GM23338 (cell line): ENCODE measurements around the gene MTA1. TPM values are rescaled to one million over a fixed set of nuclear protein-coding genes. Genes with fewer than 3 reads are reported as not detected.

ENCODE experiments used
- ATAC-seq: fragments of 200-7000 bp; cut with Tn5 transposase; 3 replicates; pipeline ENCODE4 v1.9.1; 2020
- DNase-seq: peaks from one replicate; pipeline ENCODE4 v3.0.0-alpha.2; 2015; ENCODE audit warnings: low spot score
- H2AFZ ChIP-seq: fragments of 200-600 bp; sonication (generic); 2 replicates; pipeline ENCODE4 v1.8.0; 2016; ENCODE audit warnings: antibody characterized with exemption, mild to moderate bottlenecking, moderate library complexity
- H3F3A ChIP-seq: fragments of 200-600 bp; sonication (generic); replicated peaks from 2 replicates; pipeline ENCODE4 v1.8.0; 2017; ENCODE audit warnings: antibody characterized with exemption, mixed run types, low read depth
- H3K27ac ChIP-seq: fragments of 200-600 bp; sonication (generic); 2 replicates; pipeline ENCODE4 v1.6.1; 2016; ENCODE audit warnings: low read depth
- H3K27me3 ChIP-seq: fragments of 200-600 bp; sonication (generic); 2 replicates; pipeline ENCODE4 v1.8.0; 2016; ENCODE audit warnings: mild to moderate bottlenecking, mixed run types, moderate library complexity; ENCODE audit not compliant: insufficient read depth
- H3K36me3 ChIP-seq: fragments of 200-600 bp; sonication (generic); 2 replicates; pipeline ENCODE4 v1.8.0; 2016; ENCODE audit warnings: mild to moderate bottlenecking; ENCODE audit not compliant: insufficient read depth
- H3K4me1 ChIP-seq: fragments of 200-600 bp; sonication (generic); 2 replicates; pipeline ENCODE4 v1.8.0; 2016; ENCODE audit warnings: mild to moderate bottlenecking, moderate library complexity; ENCODE audit not compliant: insufficient read depth
- H3K4me2 ChIP-seq: fragments of 200-600 bp; sonication (generic); 2 replicates; pipeline ENCODE4 v1.7.1; 2017; ENCODE audit warnings: mixed run types
- H3K4me3 ChIP-seq: fragments of 200-600 bp; sonication (generic); 2 replicates; pipeline ENCODE4 v1.6.1; 2016; ENCODE audit warnings: mixed run types
- H3K79me2 ChIP-seq: fragments of 200-600 bp; sonication (generic); replicated peaks from 2 replicates; pipeline ENCODE4 v1.8.0; 2017; ENCODE audit warnings: mild to moderate bottlenecking; ENCODE audit not compliant: insufficient read depth
- H3K9me2 ChIP-seq: fragments of 200-600 bp; sonication (generic); 2 replicates; pipeline ENCODE4 v1.8.0; 2017; ENCODE audit not compliant: insufficient read depth
- H4K20me1 ChIP-seq: fragments of 200-600 bp; sonication (generic); replicated peaks from 2 replicates; pipeline ENCODE4 v1.8.0; 2017; ENCODE audit warnings: mild to moderate bottlenecking; ENCODE audit not compliant: insufficient read depth
- H3K27ac Mint-ChIP-seq: 2 replicates; pipeline ENCODE4 v1.8.0; 2020; ENCODE audit warnings: inconsistent platforms, mild to moderate bottlenecking, moderate library complexity, mixed read lengths
- H3K27me3 Mint-ChIP-seq: 3 replicates; pipeline ENCODE4 v1.8.0; 2022; ENCODE audit warnings: low read depth, mild to moderate bottlenecking, moderate library complexity, mixed read lengths, inconsistent platforms; ENCODE audit not compliant: insufficient read depth, poor library complexity
- H3K36me3 Mint-ChIP-seq: 3 replicates; pipeline ENCODE4 v1.8.0; 2021; ENCODE audit warnings: low read depth, mild to moderate bottlenecking, inconsistent platforms, moderate library complexity, mixed read lengths
- H3K4me1 Mint-ChIP-seq: 3 replicates; pipeline ENCODE4 v1.8.0; 2020; ENCODE audit warnings: mild to moderate bottlenecking, inconsistent platforms, mixed read lengths
- H3K4me3 Mint-ChIP-seq: 3 replicates; pipeline ENCODE4 v1.8.0; 2021; ENCODE audit warnings: moderate library complexity, mild to moderate bottlenecking, inconsistent platforms, mixed read lengths
- H3K9me3 Mint-ChIP-seq: 3 replicates; pipeline ENCODE4 v1.8.0; 2020; ENCODE audit warnings: moderate library complexity, mild to moderate bottlenecking, inconsistent platforms, mixed read lengths
- EZH2phosphoT487 ChIP-seq: fragments of 200-600 bp; sonication (generic); IDR thresholded peaks from one replicate; pipeline ENCODE4 v1.8.1; 2018; ENCODE audit warnings: antibody characterized with exemption; ENCODE audit not compliant: unreplicated experiment
- JUNB ChIP-seq: IDR thresholded peaks from one replicate; pipeline ENCODE4 v1.6.1; 2016; ENCODE audit warnings: antibody characterized with exemption; ENCODE audit not compliant: unreplicated experiment
- ZNF114 ChIP-seq: fragments of 250-450 bp; sonication (Bioruptor Pico); IDR thresholded peaks from 2 replicates; pipeline ENCODE4 v1.5.0; 2020; ENCODE audit warnings: mild to moderate bottlenecking, moderate library complexity
- polyA plus RNA-seq: library from polyadenylated mRNA; unstranded; fragments of >200 nt; fragmentation: Nextera tagmentation; extraction: Ambion mirVana; gene quantifications from 2 replicates; pipeline ENCODE4 v1.2.1, GENCODE V29; 2016
- total RNA-seq: library from RNA; depleted of rRNA; stranded (reverse); fragments of >200 nt; shearing (Covaris generic); gene quantifications from 2 replicates; pipeline ENCODE4 v1.2.3, GENCODE V29; 2014
- TF ChIP-seq, protein P1 (sequence below), 2 experiments: fragments of 200-600 bp in 1 of 2; sonication (generic) in 1 of 2; conservative IDR thresholded peaks; 2 replicates each; pipeline versions ENCODE4 v1.5.1 to v1.6.1; 2016 to 2017; ENCODE audit warnings: antibody characterized with exemption in 2 of 2, low read depth in 2 of 2, mild to moderate bottlenecking in 2 of 2, moderate library complexity in 1 of 2
- TF ChIP-seq, protein P2 (sequence below): IDR thresholded peaks from 2 replicates; pipeline ENCODE4 v1.6.1; 2016; ENCODE audit warnings: antibody characterized with exemption
- TF ChIP-seq, protein P3 (sequence below): fragments of 250-450 bp; sonication (Bioruptor Pico); IDR thresholded peaks from 2 replicates; pipeline ENCODE4 v1.5.0; 2020; ENCODE audit warnings: mild to moderate bottlenecking, moderate library complexity

The MTA1 gene
- total and polyA plus RNA-seq, 2 experiments from 2014 or later = 53.3 to 126 TPM

DNA sequence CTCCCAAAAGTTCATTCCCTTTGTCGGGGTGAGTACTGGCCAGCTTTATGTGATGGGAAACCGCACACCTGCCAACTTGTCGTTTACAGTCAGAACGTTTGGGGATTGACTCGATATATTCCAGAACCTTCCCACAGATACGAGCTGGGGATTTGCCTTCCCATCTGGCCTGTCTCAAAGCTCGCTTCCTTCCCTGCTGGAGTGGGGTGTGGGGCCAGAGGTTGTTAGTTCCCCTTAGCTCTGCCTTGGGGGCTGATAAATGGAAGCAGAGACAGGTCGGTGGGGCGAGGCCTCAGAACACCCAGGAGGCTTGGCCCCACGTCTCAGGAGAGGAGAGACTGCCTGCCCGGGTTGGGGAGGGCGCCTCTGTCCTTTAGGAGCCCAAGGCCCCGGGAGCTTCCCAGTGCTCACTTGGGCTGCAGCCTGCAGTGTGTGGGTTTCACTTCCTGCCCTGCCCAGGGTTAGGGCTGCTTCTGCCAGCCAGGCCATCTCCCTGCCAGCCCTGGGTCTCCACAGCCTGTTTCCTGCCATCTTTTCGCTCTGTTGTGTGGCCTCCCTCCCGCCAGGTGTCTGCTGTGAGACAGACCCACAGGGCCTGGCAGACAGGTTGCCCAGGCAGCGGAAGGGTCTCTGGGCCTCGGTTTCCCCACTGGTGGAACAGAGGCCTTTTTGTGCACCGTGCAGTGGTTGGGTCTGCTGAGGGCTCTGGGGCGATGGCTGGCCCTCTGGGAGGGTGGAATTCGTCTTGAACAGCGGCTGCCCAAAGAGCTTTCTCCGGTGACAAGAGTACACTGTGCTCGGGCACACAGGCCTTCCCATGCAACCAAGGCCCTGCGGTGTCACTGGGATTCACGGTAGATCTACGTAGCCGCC is 29.4 kb upstream of the MTA1 start:
- H3K27me3 ChIP-seq = no peaks in the 10 kb centered on the region
- H4K20me1 ChIP-seq = no peaks in the 10 kb centered on the region
- no peak overlapping the region for H3K4me3 ChIP-seq
- H3K79me2 ChIP-seq = no peaks in the 10 kb centered on the region
- no peak overlapping the region for H3K27ac ChIP-seq
- no peak overlapping the region for H3K4me2 ChIP-seq
- no peak overlapping the region for H3K27ac Mint-ChIP-seq
- H3K27me3 Mint-ChIP-seq = peaks cover 10% of the 10 kb centered on the region
- H3F3A ChIP-seq = 0 out of 2 replicates have a peak, but pooled peaks cover 2% of the 10 kb centered on the region
- no peak overlapping the region for H2AFZ ChIP-seq
- no peaks in the 10 kb centered on the region; the same call in 2 of the 3 replicates for H3K4me1 Mint-ChIP-seq
- no peaks in the 10 kb centered on the region for H3K4me1 ChIP-seq
- H3K9me3 Mint-ChIP-seq = no peaks in the 10 kb centered on the region
- no peak overlapping the region for H3K4me3 Mint-ChIP-seq
- TF ChIP-seq, protein P1, sequence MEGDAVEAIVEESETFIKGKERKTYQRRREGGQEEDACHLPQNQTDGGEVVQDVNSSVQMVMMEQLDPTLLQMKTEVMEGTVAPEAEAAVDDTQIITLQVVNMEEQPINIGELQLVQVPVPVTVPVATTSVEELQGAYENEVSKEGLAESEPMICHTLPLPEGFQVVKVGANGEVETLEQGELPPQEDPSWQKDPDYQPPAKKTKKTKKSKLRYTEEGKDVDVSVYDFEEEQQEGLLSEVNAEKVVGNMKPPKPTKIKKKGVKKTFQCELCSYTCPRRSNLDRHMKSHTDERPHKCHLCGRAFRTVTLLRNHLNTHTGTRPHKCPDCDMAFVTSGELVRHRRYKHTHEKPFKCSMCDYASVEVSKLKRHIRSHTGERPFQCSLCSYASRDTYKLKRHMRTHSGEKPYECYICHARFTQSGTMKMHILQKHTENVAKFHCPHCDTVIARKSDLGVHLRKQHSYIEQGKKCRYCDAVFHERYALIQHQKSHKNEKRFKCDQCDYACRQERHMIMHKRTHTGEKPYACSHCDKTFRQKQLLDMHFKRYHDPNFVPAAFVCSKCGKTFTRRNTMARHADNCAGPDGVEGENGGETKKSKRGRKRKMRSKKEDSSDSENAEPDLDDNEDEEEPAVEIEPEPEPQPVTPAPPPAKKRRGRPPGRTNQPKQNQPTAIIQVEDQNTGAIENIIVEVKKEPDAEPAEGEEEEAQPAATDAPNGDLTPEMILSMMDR (conservative IDR thresholded peaks at IDR 0.05; ENCODE audit: low read depth in 2 of 2) = no peak
- TF ChIP-seq JUNB = no peak
- TF ChIP-seq, protein P2, sequence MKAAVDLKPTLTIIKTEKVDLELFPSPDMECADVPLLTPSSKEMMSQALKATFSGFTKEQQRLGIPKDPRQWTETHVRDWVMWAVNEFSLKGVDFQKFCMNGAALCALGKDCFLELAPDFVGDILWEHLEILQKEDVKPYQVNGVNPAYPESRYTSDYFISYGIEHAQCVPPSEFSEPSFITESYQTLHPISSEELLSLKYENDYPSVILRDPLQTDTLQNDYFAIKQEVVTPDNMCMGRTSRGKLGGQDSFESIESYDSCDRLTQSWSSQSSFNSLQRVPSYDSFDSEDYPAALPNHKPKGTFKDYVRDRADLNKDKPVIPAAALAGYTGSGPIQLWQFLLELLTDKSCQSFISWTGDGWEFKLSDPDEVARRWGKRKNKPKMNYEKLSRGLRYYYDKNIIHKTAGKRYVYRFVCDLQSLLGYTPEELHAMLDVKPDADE = no peak
- no peak for ATAC-seq
- no peaks in the 10 kb centered on the region; the same call in 2 of the 3 replicates for H3K36me3 Mint-ChIP-seq
- H3K36me3 ChIP-seq = no peaks in the 10 kb centered on the region
- no peaks in the 10 kb centered on the region for H3K9me2 ChIP-seq
- DNase-seq = no peak

DNA sequence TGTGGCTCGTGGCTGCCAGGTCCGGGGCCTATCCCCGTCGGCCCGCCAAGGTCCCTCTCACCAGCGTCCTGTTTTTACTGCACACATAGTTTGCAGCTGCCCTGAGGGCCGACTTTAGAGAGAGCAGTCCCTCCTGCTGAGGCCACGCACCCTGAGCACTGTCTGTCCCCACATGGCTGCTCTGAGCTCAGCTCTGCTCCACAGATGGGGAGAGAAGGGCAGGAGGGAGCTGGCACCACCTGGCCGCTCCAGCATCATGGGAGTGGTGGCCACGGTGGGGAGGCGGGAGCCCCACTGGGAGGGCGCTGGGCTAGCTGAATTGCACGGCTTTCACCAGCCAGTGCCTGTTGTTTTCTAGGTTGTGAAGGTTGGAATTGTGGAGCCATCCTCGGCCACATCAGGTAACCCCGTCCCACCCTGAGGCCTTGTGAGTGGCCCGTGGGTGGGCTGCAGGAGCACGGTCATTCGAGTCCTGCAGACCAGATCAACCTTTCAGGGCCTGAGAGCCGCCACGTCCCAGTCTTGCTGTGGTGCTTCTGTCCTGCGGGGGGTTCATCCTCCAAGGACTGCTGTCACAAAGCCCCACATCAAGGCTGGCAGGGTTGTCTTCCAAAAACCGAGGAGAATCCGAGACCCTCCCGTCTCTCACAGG is 28.7 kb upstream of the MTA1 start:
- H3K27me3 ChIP-seq = no peaks in the 10 kb centered on the region
- no peak overlapping the region for H3K4me3 Mint-ChIP-seq
- H3K4me2 ChIP-seq = no peak overlapping the region
- H3K27ac ChIP-seq = no peak overlapping the region
- no peak for ATAC-seq
- DNase-seq = no peak
- peaks cover 10% of the 10 kb centered on the region for H3K27me3 Mint-ChIP-seq
- no peaks in the 10 kb centered on the region for H3F3A ChIP-seq
- H3K9me3 Mint-ChIP-seq = no peaks in the 10 kb centered on the region
- H4K20me1 ChIP-seq = no peaks in the 10 kb centered on the region
- no peaks in the 10 kb centered on the region for H3K36me3 ChIP-seq
- no peak overlapping the region for H2AFZ ChIP-seq
- no peaks in the 10 kb centered on the region for H3K4me1 ChIP-seq
- H3K79me2 ChIP-seq = no peaks in the 10 kb centered on the region
- H3K4me1 Mint-ChIP-seq = no peaks in the 10 kb centered on the region; the same call in 2 of the 3 replicates
- H3K36me3 Mint-ChIP-seq = no peaks in the 10 kb centered on the region; the same call in 2 of the 3 replicates
- H3K27ac Mint-ChIP-seq = no peak overlapping the region
- H3K4me3 ChIP-seq = no peak overlapping the region
- no peaks in the 10 kb centered on the region for H3K9me2 ChIP-seq
- TF ChIP-seq EZH2phosphoT487 (no peak), ZNF114 (CRISPR knock-in tag) (no peak)
- TF ChIP-seq, protein P2 = no peak
- TF ChIP-seq, protein P3, sequence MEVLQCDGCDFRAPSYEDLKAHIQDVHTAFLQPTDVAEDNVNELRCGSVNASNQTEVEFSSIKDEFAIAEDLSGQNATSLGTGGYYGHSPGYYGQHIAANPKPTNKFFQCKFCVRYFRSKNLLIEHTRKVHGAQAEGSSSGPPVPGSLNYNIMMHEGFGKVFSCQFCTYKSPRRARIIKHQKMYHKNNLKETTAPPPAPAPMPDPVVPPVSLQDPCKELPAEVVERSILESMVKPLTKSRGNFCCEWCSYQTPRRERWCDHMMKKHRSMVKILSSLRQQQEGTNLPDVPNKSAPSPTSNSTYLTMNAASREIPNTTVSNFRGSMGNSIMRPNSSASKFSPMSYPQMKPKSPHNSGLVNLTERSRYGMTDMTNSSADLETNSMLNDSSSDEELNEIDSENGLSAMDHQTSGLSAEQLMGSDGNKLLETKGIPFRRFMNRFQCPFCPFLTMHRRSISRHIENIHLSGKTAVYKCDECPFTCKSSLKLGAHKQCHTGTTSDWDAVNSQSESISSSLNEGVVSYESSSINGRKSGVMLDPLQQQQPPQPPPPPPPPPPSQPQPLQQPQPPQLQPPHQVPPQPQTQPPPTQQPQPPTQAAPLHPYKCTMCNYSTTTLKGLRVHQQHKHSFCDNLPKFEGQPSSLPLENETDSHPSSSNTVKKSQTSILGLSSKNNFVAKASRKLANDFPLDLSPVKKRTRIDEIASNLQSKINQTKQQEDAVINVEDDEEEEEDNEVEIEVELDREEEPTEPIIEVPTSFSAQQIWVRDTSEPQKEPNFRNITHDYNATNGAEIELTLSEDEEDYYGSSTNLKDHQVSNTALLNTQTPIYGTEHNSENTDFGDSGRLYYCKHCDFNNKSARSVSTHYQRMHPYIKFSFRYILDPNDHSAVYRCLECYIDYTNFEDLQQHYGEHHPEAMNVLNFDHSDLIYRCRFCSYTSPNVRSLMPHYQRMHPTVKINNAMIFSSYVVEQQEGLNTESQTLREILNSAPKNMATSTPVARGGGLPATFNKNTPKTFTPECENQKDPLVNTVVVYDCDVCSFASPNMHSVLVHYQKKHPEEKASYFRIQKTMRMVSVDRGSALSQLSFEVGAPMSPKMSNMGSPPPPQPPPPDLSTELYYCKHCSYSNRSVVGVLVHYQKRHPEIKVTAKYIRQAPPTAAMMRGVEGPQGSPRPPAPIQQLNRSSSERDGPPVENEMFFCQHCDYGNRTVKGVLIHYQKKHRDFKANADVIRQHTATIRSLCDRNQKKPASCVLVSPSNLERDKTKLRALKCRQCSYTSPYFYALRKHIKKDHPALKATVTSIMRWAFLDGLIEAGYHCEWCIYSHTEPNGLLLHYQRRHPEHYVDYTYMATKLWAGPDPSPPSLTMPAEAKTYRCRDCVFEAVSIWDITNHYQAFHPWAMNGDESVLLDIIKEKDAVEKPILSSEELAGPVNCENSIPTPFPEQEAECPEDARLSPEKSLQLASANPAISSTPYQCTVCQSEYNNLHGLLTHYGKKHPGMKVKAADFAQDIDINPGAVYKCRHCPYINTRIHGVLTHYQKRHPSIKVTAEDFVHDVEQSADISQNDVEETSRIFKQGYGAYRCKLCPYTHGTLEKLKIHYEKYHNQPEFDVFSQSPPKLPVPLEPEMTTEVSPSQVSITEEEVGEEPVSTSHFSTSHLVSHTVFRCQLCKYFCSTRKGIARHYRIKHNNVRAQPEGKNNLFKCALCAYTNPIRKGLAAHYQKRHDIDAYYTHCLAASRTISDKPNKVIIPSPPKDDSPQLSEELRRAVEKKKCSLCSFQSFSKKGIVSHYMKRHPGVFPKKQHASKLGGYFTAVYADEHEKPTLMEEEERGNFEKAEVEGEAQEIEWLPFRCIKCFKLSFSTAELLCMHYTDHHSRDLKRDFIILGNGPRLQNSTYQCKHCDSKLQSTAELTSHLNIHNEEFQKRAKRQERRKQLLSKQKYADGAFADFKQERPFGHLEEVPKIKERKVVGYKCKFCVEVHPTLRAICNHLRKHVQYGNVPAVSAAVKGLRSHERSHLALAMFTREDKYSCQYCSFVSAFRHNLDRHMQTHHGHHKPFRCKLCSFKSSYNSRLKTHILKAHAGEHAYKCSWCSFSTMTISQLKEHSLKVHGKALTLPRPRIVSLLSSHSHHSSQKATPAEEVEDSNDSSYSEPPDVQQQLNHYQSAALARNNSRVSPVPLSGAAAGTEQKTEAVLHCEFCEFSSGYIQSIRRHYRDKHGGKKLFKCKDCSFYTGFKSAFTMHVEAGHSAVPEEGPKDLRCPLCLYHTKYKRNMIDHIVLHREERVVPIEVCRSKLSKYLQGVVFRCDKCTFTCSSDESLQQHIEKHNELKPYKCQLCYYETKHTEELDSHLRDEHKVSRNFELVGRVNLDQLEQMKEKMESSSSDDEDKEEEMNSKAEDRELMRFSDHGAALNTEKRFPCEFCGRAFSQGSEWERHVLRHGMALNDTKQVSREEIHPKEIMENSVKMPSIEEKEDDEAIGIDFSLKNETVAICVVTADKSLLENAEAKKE (CRISPR knock-in tag) = no peak
